Heart right ventricle (tissue), 16 donors: ENCODE data around the gene LRRC10. TPM values are rescaled to one million over a fixed set of nuclear protein-coding genes. Genes with fewer than 3 reads are reported as not detected.

ENCODE experiments used
- ATAC-seq, 8 donors: fragments of 200-7000 bp; cut with Tn5 transposase; one replicate each; pipeline ENCODE4 v1.9.1; 2020; ENCODE audit warnings: mild to moderate bottlenecking in 8 of 8, moderate library complexity in 8 of 8, moderate number of reproducible peaks in 1 of 8
- DNase-seq, 2 donors: peaks; one replicate each; pipeline ENCODE4 v3.0.0-alpha.2; 2020
- H3K27ac ChIP-seq, 10 donors: fragments of 200-600 bp; sonication (generic) in 2 of 10; one replicate each; pipeline versions ENCODE4 v1.5.0 to v1.8.0; 2020 to 2022; ENCODE audit warnings: mild to moderate bottlenecking in 3 of 10
- H3K27me3 ChIP-seq, 7 donors: fragments of 200-600 bp; one replicate each; pipeline ENCODE4 v1.8.0; 2021 to 2022; ENCODE audit warnings: mild to moderate bottlenecking in 2 of 7
- H3K36me3 ChIP-seq, 9 donors: fragments of 200-600 bp; sonication (generic) in 1 of 9; one replicate each; pipeline versions ENCODE4 v1.5.0 to v1.8.0; 2020 to 2022; ENCODE audit warnings: mild to moderate bottlenecking in 2 of 9
- H3K4me1 ChIP-seq, 9 donors: fragments of 200-600 bp; sonication (generic) in 1 of 9; one replicate each; pipeline versions ENCODE4 v1.5.0 to v1.8.0; 2020 to 2022; ENCODE audit warnings: mild to moderate bottlenecking in 4 of 9
- H3K4me3 ChIP-seq, 10 donors: fragments of 200-600 bp; sonication (generic) in 2 of 10; one replicate each; pipeline versions ENCODE4 v1.5.0 to v1.8.0; 2020 to 2022; ENCODE audit warnings: mild to moderate bottlenecking in 7 of 10, moderate library complexity in 2 of 10
- H3K9me3 ChIP-seq, 11 donors: fragments of 200-600 bp in 10 of 11; sonication (generic) in 2 of 11; one replicate each; pipeline versions ENCODE4 v1.5.0 to v1.8.0; 2013 to 2022; ENCODE audit warnings: mild to moderate bottlenecking in 2 of 11, control low read depth in 1 of 11, moderate library complexity in 1 of 11
- WGBS, 2 donors: extraction: QIAGEN DNeasy Blood & Tissue Kit; methylation state at CpG; one replicate each; pipeline ENCODE4 v1.1.7; 2013; ENCODE audit warnings: inconsistent platforms in 1 of 2; 5-methylcytosine and 5-hydroxymethylcytosine counted together
- intact Hi-C, 10 donors: fragments of 100-400 bp; cut with DNase I; formaldehyde crosslinking; loops; one replicate each; pipeline versions ENCODE4 v1.11.1 to v1.14.2; 2022
- polyA plus RNA-seq, 2 donors: library from polyadenylated mRNA; stranded (reverse); fragments of 200-250 nt; gene quantifications; one replicate each; pipeline ENCODE4 v1.2.3, GENCODE V29; 2013
- total RNA-seq, 10 donors: library from RNA; stranded (reverse); fragmentation: NEBNext Ultra II Directional in 3 of 10; extraction: Animal tissue kit (Norgen Biotek cat#: 25700) in 3 of 10; gene quantifications; one replicate each; pipeline versions ENCODE4 v1.2.1 to v1.2.4, GENCODE V29; 2021 to 2023
- TF ChIP-seq, protein P1 (sequence below), 9 donors: fragments of 200-600 bp; sonication (generic) in 2 of 9; IDR thresholded peaks; one replicate each; pipeline versions ENCODE4 v1.5.0 to v1.8.0; 2021 to 2022; ENCODE audit warnings: antibody characterized with exemption in 9 of 9, mild to moderate bottlenecking in 5 of 9, moderate library complexity in 1 of 9
- donor health status: Arrhythmogenic right ventricular cardiomyopathy.
- donor health status: ischemic (EF 13 %, LVEDD 7.1; RV severe dilation, severe dysfunction).
- donor health status: healthy with polysubstance abuse.
- donor health status: DM: no; HTN: yes; CAD: no.
- donor health status: DM: no; HTN: no; CAD: no.
- donor health status: ischemic (EF 25% LVEDD 6.9; RV normal size, moderate dysfunction).
- donor health status: ischemic (EF 25% LVEDD 5.7; RV mildly dilated, moderate dysfunction).
- donor health status: healthy.
- donor health status: DM: yes; HTN: yes; CAD: no.
- donor health status: Ischemic cardiomyopathy.
- donor health status: ischemic (EF 35%, LVEDD 5.7; RV mildly dilated, moderate dysfunction).
- donor health status: nonischemic (EF 11% LVEDD 7.7; RV severe dilation, severe dysfunction).
- donor health status: DM: yes; HTN: yes; CAD: no.
- donor health status: PGD.
- donor health status: ischemic (EF 29% LVEDD 5.4; RV normal size, mild dysfunction).
- donor health status: nonischemic (EF 23%, LVEDD 6.1; RV moderate dilation, normal function).

The LRRC10 gene
- total and polyA plus RNA-seq, 12 donors = 3.4 to 75.7 (median 39.2) TPM

DNA sequence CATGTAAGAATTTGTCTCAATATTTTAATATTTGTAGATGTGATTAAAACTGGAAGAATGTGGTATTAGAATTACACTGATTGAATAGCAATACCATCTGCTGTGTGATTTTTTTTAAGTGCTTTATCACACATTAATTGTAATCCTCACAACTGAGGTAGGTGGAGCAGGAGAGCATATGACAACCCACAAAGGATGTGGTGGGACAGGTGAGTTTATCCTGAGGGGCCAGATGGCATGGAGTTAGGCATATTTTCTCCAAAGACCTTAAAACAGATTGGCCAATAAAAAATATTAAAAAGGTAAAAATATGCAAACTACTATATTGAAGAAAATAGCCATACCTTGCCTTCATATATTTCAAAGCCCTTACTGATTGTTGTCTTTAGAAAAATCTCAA lies 7.8 kb downstream of the LRRC10 start:
- H3K27ac ChIP-seq = no peak overlapping the region
- H3K9me3 ChIP-seq = no peaks in the 10 kb centered on the region
- peaks cover 0 to 10% (median 0%) of the 10 kb centered on the region in 9 donors for H3K4me1 ChIP-seq
- H3K36me3 ChIP-seq = peaks cover 0 to 60% (median 32%) of the 10 kb centered on the region in 9 donors
- ATAC-seq (no peak), DNase-seq (no peak)
- TF ChIP-seq, protein P1, sequence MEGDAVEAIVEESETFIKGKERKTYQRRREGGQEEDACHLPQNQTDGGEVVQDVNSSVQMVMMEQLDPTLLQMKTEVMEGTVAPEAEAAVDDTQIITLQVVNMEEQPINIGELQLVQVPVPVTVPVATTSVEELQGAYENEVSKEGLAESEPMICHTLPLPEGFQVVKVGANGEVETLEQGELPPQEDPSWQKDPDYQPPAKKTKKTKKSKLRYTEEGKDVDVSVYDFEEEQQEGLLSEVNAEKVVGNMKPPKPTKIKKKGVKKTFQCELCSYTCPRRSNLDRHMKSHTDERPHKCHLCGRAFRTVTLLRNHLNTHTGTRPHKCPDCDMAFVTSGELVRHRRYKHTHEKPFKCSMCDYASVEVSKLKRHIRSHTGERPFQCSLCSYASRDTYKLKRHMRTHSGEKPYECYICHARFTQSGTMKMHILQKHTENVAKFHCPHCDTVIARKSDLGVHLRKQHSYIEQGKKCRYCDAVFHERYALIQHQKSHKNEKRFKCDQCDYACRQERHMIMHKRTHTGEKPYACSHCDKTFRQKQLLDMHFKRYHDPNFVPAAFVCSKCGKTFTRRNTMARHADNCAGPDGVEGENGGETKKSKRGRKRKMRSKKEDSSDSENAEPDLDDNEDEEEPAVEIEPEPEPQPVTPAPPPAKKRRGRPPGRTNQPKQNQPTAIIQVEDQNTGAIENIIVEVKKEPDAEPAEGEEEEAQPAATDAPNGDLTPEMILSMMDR (IDR thresholded peaks at IDR 0.05) = no peak
- H3K27me3 ChIP-seq = no peaks in the 10 kb centered on the region
- intact Hi-C loops = no loop called here
- H3K4me3 ChIP-seq = no peak overlapping the region

DNA sequence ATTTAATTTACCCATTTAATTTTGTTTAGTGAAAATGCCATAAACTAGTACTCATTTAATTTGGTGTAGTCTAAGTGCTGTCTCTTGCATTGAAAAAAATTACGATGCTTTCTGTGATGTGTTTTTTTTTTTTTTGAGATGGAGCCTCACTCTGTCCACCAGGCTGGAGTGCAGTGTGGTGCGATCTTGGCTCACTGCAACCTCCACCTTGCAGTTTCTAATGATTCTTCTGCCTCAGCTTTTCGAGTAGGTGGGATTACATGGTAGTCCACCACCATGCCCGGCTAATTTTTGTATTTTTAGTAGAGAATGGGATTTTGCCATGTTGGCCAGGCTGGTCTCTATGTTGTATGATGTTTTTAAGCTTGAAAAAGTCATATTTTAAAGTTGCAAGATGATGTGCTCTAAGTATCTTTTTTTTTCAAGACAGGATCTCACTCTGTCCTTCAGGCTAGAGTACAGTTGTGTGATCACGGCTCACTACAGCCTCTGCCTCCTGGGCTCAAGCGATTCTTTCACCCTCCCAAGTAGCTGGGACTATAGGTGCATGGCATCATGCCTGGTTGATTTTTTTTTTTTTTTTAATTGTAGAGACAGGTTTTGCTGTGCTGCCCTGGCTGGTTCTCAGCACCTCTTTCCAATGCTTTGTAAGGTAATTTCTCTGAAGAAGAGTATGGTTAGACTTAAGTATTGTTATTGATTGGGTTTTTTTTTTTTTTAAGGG lies 8.6 kb downstream of the LRRC10 start:
- Histone ChIP-seq H3K36me3 (peaks cover 0 to 68% (median 38%) of the 10 kb centered on the region in 9 donors), H3K4me1 (peaks cover 0 to 10% (median 0%) of the 10 kb centered on the region in 9 donors), H3K27me3 (no peaks in the 10 kb centered on the region), H3K9me3 (no peaks in the 10 kb centered on the region), H3K4me3 (no peak overlapping the region), H3K27ac (no peak overlapping the region)
- WGBS, 2 donors = 73 to 90% methylated on average over 6 of the region's 6 CpGs
- ATAC-seq (no peak), DNase-seq (no peak)
- intact Hi-C loops = no loop called here
- TF ChIP-seq, protein P1 (IDR thresholded peaks at IDR 0.05) = no peak

DNA sequence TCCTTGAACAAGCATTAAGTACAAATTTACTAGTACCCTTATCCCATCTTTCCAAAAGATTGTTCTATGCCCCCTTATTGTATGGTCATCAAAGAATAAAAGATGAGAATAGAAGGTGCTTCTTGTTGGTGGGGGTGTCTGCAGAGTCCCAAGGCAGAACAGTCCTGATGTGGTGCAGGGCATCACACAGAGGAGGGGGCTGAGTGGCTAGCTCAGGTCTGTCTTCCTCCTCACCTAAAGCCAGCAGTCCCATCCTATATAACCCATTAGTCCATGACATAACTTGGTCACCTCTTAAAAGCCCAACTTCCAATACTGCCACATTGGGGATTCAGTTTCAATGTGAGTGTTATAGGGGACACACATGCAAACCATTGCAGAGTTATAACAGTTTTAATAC lies 9.9 kb downstream of the LRRC10 start:
- TF ChIP-seq, protein P1 (IDR thresholded peaks at IDR 0.05) = no peak
- no peak overlapping the region for H3K27ac ChIP-seq
- H3K4me1 ChIP-seq = peaks cover 0 to 17% (median 0%) of the 10 kb centered on the region in 9 donors
- intact Hi-C loops = no loop called here
- ATAC-seq (no peak), DNase-seq (no peak)
- no peak overlapping the region for H3K4me3 ChIP-seq
- no peaks in the 10 kb centered on the region for H3K9me3 ChIP-seq
- H3K36me3 ChIP-seq = peaks cover 0 to 81% (median 47%) of the 10 kb centered on the region in 9 donors
- no peaks in the 10 kb centered on the region for H3K27me3 ChIP-seq

DNA sequence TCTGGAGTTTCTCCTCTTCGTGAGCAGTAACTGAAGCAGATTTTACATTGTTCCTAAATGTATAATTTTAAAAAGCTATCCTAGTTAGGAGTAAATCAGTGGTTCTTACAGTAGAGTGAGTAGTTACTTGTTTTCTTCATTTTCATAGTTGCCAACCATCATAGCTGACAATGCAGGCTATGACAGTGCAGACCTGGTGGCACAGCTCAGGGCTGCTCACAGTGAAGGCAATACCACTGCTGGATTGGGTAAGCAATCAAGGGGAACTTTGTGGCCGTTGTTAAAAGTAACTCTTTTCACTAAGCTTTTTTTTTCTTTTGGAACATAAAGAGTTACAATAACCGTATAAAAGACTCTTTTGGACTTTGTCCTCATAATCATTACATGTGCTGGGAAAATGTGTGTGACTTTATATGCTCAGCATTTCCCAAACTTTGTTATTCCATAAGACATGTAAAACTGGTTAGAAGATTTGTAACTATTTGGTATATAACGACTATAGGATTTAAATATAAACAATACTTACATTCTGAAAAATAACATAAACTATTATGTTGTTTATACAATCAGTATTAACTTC lies 12.4 kb downstream of the LRRC10 start:
- DNase-seq (no peak), ATAC-seq (peak in 1 of 8 donors; percentile 44)
- TF ChIP-seq, protein P1 (IDR thresholded peaks at IDR 0.05) = no peak
- peaks cover 0 to 100% (median 53%) of the 10 kb centered on the region in 9 donors for H3K36me3 ChIP-seq
- no peaks in the 10 kb centered on the region for H3K9me3 ChIP-seq
- no peak overlapping the region for H3K27ac ChIP-seq
- intact Hi-C loops = loop anchor here in 1 of 10 donors (5.0 kb wide), 1 partner anchor 39 kb away; no protein-coding TSS in a partner anchor
- no peaks in the 10 kb centered on the region for H3K27me3 ChIP-seq
- no peak overlapping the region for H3K4me3 ChIP-seq
- H3K4me1 ChIP-seq = peaks cover 0 to 12% (median 0%) of the 10 kb centered on the region in 9 donors
- 55 to 59% methylated on average over 4 of the region's 4 CpGs for WGBS, 2 donors
